Measurements from ENCODE around the gene SLC9A8. TPM values are rescaled to one million over a fixed set of nuclear protein-coding genes. Genes with fewer than 3 reads are reported as not detected.

The SLC9A8 gene
- total RNA-seq, 1 experiment from 2014 or later, result 7.5 TPM

DNA sequence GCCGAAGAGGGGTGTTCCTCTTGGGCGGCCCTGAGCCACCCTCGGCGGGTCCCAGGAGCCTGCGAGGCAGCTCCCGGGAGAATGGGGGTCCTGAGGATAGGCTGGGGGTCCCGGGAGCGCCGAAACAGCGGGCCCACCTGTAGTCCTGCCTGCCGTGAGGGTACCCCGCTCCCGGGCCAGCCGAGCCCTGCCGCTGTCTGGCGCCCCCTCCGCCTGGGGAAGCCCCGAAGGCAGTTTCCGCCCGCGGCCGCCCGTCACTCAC, 102.4 kb downstream of the SLC9A8 start:
- Histone ChIP-seq H3K79me2 (ENCODE audit: insufficient read depth, low read length) (peaks cover 18% of the 10 kb centered on the region; the same call in 1 of the 2 replicates), H3K27ac (ENCODE audit: insufficient read length, low read depth, low read length) (no peak overlapping the region), H2AFZ (ENCODE audit: low read length) (no peak overlapping the region), H3K9me3 (ENCODE audit: control insufficient read depth, low read depth, low read length) (no peaks in the 10 kb centered on the region), H3T11ph (ENCODE audit: low read length) (no peak overlapping the region), H3K56ac (ENCODE audit: insufficient read length, low read depth, low read length) (no peak overlapping the region), H3K23me2 (ENCODE audit: insufficient read length, low read depth, low read length, poor library complexity, severe bottlenecking) (peaks cover 10% of the 10 kb centered on the region), H3K79me1 (ENCODE audit: insufficient read depth, low read depth, low read length, poor library complexity, severe bottlenecking) (peaks cover 9% of the 10 kb centered on the region), H3K14ac (ENCODE audit: insufficient read depth, low read length) (peak overlapping the region; percentile 100), H2BK12ac (ENCODE audit: insufficient read length, low read depth, low read length) (no peak overlapping the region), H2BK5ac (ENCODE audit: insufficient read length, low read length) (no peak overlapping the region), H3K23ac (ENCODE audit: insufficient read length, low read depth, low read length) (no peak overlapping the region), H3K9ac (ENCODE audit: extremely low read depth, insufficient read length, low read length) (peak overlapping the region; percentile 99), H4K8ac (replicated peaks; ENCODE audit: insufficient read length, low read depth, low read length) (no peak overlapping the region), H2BK15ac (ENCODE audit: low read depth, low read length) (no peak overlapping the region), H3K18ac (ENCODE audit: insufficient read length, low read depth, low read length) (no peak overlapping the region), H4K91ac (ENCODE audit: insufficient read length, low read depth, low read length) (no peak overlapping the region), H3K4me2 (ENCODE audit: insufficient read depth, insufficient read length, low read length) (peak overlapping the region; percentile 90), H3K4me1 (ENCODE audit: insufficient read depth, low read length) (peaks cover 2% of the 10 kb centered on the region; the same call in 1 of the 2 replicates), H3K4ac (ENCODE audit: low read depth, low read length) (peak overlapping the region; percentile 69; the same call in 1 of the 2 replicates), H4K20me1 (ENCODE audit: control insufficient read depth, insufficient read depth, insufficient read length) (no peaks in the 10 kb centered on the region), H2BK120ac (ENCODE audit: low read depth, low read length, poor library complexity, severe bottlenecking) (no peak overlapping the region), H2BK20ac (ENCODE audit: low read depth, low read length, poor library complexity, severe bottlenecking) (no peak overlapping the region), H4K5ac (ENCODE audit: insufficient read length, low read depth, low read length) (no peak overlapping the region), H2AK5ac (ENCODE audit: insufficient read length, low read length) (no peak overlapping the region), H3K27me3 (ENCODE audit: insufficient read depth, low read length) (no peaks in the 10 kb centered on the region)
- TF ChIP-seq, protein P1, sequence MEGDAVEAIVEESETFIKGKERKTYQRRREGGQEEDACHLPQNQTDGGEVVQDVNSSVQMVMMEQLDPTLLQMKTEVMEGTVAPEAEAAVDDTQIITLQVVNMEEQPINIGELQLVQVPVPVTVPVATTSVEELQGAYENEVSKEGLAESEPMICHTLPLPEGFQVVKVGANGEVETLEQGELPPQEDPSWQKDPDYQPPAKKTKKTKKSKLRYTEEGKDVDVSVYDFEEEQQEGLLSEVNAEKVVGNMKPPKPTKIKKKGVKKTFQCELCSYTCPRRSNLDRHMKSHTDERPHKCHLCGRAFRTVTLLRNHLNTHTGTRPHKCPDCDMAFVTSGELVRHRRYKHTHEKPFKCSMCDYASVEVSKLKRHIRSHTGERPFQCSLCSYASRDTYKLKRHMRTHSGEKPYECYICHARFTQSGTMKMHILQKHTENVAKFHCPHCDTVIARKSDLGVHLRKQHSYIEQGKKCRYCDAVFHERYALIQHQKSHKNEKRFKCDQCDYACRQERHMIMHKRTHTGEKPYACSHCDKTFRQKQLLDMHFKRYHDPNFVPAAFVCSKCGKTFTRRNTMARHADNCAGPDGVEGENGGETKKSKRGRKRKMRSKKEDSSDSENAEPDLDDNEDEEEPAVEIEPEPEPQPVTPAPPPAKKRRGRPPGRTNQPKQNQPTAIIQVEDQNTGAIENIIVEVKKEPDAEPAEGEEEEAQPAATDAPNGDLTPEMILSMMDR (conservative IDR thresholded peaks at IDR 0.05), result no peak; the same call in 2 of the 3 replicates
- H3K27ac Mint-ChIP-seq, result peak overlapping the region in 2 of 3 experiments; percentile 88 to 89; a peak in 3 of 7 replicates
- peaks cover 2% of the 10 kb centered on the region for H3K27me3 Mint-ChIP-seq (ENCODE audit: low read depth)
- H3K36me3 Mint-ChIP-seq (ENCODE audit: insufficient read depth in 1 of 3, low read depth in 3 of 3), result peaks cover 0 to 4% (median 0%) of the 10 kb centered on the region in 3 experiments; a peak in 2 of 7 replicates
- no peaks in the 10 kb centered on the region; a peak in 1 of 5 replicates for H3K9me3 Mint-ChIP-seq
- no peak for DNase-seq
- H3K4me1 Mint-ChIP-seq, result peaks cover 16 to 20% of the 10 kb centered on the region in 2 experiments
- H3K4me3 Mint-ChIP-seq, result peak overlapping the region; percentile 97 to 99
- no CpG with 5 or more reads among the region's 23 CpGs for WGBS (ENCODE audit: extremely low coverage, insufficient read length, low lambda C conversion rate)

All from H9 (cell line).